ENCODE data around the gene SYT7. TPM values are rescaled to one million over a fixed set of nuclear protein-coding genes. Genes with fewer than 3 reads are reported as not detected.

SYT7 gene
- total RNA-seq, 1 donor from 2014 or later: 10.3 TPM

DNA sequence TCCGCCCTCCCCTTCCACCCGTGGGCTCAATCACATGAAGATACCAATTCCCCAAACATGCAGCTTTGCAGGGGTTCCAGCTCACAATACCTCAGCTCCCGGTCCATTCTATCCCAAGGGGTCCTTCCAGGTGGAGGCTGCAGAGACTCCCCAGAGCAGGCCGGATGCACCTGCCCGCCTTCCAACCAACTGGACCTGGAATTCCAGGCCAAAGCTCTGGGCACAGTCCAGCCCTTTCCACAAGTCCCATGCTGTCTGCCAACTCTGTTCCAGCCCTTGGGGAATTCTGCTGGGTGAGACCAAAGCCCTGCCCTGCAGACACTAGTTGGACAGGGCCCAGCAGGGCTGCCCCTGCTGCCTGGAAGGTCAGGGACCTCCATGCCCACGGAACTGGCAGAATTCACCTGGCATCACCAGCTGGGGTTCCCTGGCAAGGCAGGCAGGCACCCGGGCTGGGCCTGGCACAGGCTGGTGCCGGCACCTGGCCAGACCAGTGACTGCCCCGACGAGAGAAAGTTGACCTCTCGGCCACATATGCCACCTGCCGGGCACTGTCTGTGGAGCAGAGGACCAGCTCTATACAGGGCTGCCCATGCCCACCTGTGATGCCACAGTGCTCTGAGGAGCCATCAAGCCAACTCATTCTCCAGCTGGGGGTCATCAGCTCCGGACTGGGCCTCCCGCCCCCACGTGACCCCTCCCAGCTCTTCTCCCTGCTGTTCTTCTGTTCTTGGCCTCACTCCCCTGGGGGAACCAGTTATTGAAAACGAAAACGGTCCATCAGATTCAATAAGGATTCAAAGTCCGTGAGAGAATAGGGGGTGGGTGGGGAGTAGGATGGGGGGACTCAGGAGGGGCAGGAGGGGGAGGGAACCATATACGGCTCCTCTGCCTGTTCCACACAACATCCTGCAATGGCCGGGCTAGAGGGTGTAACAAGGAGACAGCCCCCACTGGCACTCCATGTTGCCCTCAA is 4.7 kb downstream of the SYT7 start:
- H3K27me3 Mint-ChIP-seq: peaks cover 44% of the 10 kb centered on the region
- H3K9me3 Mint-ChIP-seq (ENCODE audit: low read depth): no peaks in the 10 kb centered on the region
- TF ChIP-seq, protein P1, sequence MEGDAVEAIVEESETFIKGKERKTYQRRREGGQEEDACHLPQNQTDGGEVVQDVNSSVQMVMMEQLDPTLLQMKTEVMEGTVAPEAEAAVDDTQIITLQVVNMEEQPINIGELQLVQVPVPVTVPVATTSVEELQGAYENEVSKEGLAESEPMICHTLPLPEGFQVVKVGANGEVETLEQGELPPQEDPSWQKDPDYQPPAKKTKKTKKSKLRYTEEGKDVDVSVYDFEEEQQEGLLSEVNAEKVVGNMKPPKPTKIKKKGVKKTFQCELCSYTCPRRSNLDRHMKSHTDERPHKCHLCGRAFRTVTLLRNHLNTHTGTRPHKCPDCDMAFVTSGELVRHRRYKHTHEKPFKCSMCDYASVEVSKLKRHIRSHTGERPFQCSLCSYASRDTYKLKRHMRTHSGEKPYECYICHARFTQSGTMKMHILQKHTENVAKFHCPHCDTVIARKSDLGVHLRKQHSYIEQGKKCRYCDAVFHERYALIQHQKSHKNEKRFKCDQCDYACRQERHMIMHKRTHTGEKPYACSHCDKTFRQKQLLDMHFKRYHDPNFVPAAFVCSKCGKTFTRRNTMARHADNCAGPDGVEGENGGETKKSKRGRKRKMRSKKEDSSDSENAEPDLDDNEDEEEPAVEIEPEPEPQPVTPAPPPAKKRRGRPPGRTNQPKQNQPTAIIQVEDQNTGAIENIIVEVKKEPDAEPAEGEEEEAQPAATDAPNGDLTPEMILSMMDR (IDR thresholded peaks at IDR 0.05; ENCODE audit: unreplicated experiment): no peak
- no peak overlapping the region for H3K27ac Mint-ChIP-seq
- no peak for DNase-seq (ENCODE audit: low spot score, unreplicated experiment)
- H3K4me1 Mint-ChIP-seq (ENCODE audit: low read depth): peaks cover 8% of the 10 kb centered on the region
- H3K36me3 Mint-ChIP-seq (ENCODE audit: insufficient read depth): no peaks in the 10 kb centered on the region
- no peak overlapping the region for H3K4me3 Mint-ChIP-seq (ENCODE audit: low read depth)

DNA sequence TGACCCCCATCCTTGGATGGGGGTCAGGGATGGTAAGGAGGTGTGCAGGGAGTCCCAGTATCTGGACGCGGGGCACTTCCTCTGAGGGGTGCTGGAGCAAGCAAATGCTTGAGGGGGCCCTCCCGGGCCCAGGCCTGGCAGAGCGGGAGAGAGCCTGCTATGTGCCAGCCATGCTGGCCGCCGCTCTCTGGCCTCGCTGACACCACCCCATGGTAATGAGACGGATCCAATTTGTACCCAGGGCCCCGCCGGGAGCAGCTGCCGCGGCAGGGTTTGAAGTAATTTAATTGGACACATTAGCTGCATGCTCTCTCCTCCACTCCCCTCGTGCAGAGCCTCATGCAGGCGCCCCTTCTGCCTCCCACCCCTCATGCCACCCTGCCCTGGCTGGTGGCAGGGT is 6.3 kb downstream of the SYT7 start:
- no peak for DNase-seq (ENCODE audit: low spot score, unreplicated experiment)
- peaks cover 8% of the 10 kb centered on the region for H3K4me1 Mint-ChIP-seq (ENCODE audit: low read depth)

DNA sequence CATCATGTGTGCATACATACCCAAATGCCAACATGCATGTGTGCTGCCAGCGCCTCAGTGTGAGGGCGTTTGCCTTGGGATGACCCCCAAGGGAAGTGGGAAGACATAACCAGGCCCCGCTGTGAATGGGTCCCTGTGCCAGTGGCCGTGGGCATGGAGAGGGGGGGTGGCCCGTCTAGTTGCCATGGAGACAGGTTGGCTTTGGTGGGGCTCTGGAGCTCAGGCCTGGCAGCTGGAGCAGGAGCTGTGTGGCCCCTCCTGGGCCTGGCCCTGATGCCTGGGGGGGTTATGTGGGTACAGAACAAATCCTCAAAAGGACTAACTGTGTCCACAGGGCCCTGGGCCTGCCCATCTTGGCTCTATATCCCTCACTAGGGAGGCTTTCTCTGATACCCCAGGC is 8.0 kb downstream of the SYT7 start:
- TF ChIP-seq, protein P1 (IDR thresholded peaks at IDR 0.05; ENCODE audit: unreplicated experiment): no peak
- H3K27ac Mint-ChIP-seq: no peak overlapping the region
- H3K4me1 Mint-ChIP-seq (ENCODE audit: low read depth): peaks cover 5% of the 10 kb centered on the region
- H3K9me3 Mint-ChIP-seq (ENCODE audit: low read depth): no peaks in the 10 kb centered on the region
- H3K36me3 Mint-ChIP-seq (ENCODE audit: insufficient read depth): no peaks in the 10 kb centered on the region
- H3K4me3 Mint-ChIP-seq (ENCODE audit: low read depth): no peak overlapping the region
- DNase-seq (ENCODE audit: low spot score, unreplicated experiment): no peak
- peaks cover 51% of the 10 kb centered on the region for H3K27me3 Mint-ChIP-seq

More for the DNA sequence above, 6.3 kb downstream of the SYT7 start:
- no peaks in the 10 kb centered on the region for H3K36me3 Mint-ChIP-seq (ENCODE audit: insufficient read depth)
- no peaks in the 10 kb centered on the region for H3K9me3 Mint-ChIP-seq (ENCODE audit: low read depth)
- TF ChIP-seq, protein P1 (IDR thresholded peaks at IDR 0.05; ENCODE audit: unreplicated experiment): no peak
- no peak overlapping the region for H3K27ac Mint-ChIP-seq
- H3K27me3 Mint-ChIP-seq: peaks cover 51% of the 10 kb centered on the region
- H3K4me3 Mint-ChIP-seq (ENCODE audit: low read depth): no peak overlapping the region

DNA sequence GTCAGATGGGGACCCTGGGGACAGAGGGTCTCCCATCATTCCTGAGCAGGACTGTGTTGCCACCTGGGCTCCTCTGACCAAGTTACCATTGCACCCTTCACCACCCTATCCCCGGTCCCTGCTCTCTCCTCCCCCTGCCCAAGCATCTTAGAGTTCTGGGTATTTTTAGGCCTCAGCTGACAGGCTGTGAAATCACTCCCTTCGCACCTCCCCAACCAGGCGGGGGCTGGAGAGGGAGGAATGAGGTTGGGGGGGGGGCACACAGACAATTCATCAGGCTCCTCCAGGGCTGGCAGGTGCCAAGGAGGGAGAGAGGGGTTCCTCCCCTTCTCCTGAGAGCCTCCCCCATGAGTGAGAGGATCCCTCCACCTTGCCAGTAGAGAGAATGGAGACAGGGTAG is 9.0 kb downstream of the SYT7 start:
- DNase-seq (ENCODE audit: low spot score, unreplicated experiment): no peak
- Mint-ChIP-seq H3K36me3 (ENCODE audit: insufficient read depth) (no peaks in the 10 kb centered on the region), H3K27me3 (peaks cover 53% of the 10 kb centered on the region), H3K27ac (no peak overlapping the region), H3K4me1 (ENCODE audit: low read depth) (peaks cover 1% of the 10 kb centered on the region), H3K9me3 (ENCODE audit: low read depth) (no peaks in the 10 kb centered on the region), H3K4me3 (ENCODE audit: low read depth) (no peak overlapping the region)
- TF ChIP-seq, protein P1 (IDR thresholded peaks at IDR 0.05; ENCODE audit: unreplicated experiment): no peak

DNA sequence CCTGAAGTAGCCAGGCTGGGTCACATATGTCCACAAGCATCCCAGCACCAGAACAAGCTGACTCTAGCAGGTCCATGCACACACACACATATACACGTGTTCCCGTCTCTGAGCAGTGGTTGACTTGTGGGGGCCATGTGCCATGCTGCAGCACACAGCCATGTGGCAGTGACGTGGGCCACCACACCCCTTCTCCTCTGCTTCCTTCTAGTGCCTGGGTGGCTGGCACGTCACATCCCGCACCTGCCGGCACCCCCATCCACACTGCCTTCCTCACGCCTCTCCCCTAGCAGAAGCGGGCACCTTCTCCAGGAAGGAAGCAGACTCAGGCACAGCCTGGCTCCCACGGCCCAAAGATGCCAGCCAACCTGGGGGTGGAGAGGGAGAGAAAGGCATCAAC is 9.5 kb downstream of the SYT7 start:
- Mint-ChIP-seq H3K27me3 (peaks cover 54% of the 10 kb centered on the region), H3K36me3 (ENCODE audit: insufficient read depth) (no peaks in the 10 kb centered on the region), H3K27ac (no peak overlapping the region), H3K9me3 (ENCODE audit: low read depth) (no peaks in the 10 kb centered on the region), H3K4me1 (ENCODE audit: low read depth) (peaks cover 1% of the 10 kb centered on the region), H3K4me3 (ENCODE audit: low read depth) (no peak overlapping the region)
- TF ChIP-seq, protein P1 (IDR thresholded peaks at IDR 0.05; ENCODE audit: unreplicated experiment): no peak
- no peak for DNase-seq (ENCODE audit: low spot score, unreplicated experiment)
